ENCODE data around the gene DARS2.
"Not testable (repeated sequence)": the region's sequence is repeated elsewhere in the genome, so short reads cannot be mapped to it uniquely, and the experiment has no call there.

DARS2 gene

GRCh38 chr1:173862146-173862768, 37.8 kb downstream of the DARS2 start:
- DNase-seq (ENCODE audit: low spot score), result not testable (repeated sequence)

GRCh38 chr1:173862769-173863223, 38.3 kb downstream of the DARS2 start:
- DNase-seq (ENCODE audit: low spot score), result no peak

GRCh38 chr1:173863224-173864161, 39.0 kb downstream of the DARS2 start:
- no peak for DNase-seq (ENCODE audit: low spot score)

GRCh38 chr1:173864179-173864867, 39.9 kb downstream of the DARS2 start:
- DNase-seq (ENCODE audit: low spot score), result no peak

GRCh38 chr1:173865468-173866164, 41.1 kb downstream of the DARS2 start:
- DNase-seq (ENCODE audit: low spot score), result no peak

- no peak for DNase-seq (ENCODE audit: low spot score)
Measured at GRCh38 chr1:173866413-173867115, 42.1 kb downstream of the DARS2 start.

GRCh38 chr1:173867141-173867752, 42.8 kb downstream of the DARS2 start:
- DNase-seq (ENCODE audit: low spot score), result no peak

GRCh38 chr1:173867753-173868265, 43.3 kb downstream of the DARS2 start, which contains the start of gene GAS5:
Gene GAS5, minus strand, starts transcription at chr1:173867989.
- peak; percentile 99 for DNase-seq (ENCODE audit: low spot score)

GRCh38 chr1:173868266-173869020, 44.0 kb downstream of the DARS2 start, which contains the start of gene ZBTB37:
Gene ZBTB37, plus strand, starts transcription at chr1:173868380. Its CDS starts 1,846 bp downstream, at chr1:173870226.
- DNase-seq (ENCODE audit: low spot score), result peak; percentile 92

- DNase-seq (ENCODE audit: low spot score), result no peak
Measured at GRCh38 chr1:173869021-173869359, 44.5 kb downstream of the DARS2 start.

GRCh38 chr1:173870252-173871075, 46.0 kb downstream of the DARS2 start:
- DNase-seq (ENCODE audit: low spot score), result no peak

GRCh38 chr1:173871091-173871490, 46.6 kb downstream of the DARS2 start:
- DNase-seq (ENCODE audit: low spot score), result no peak

- no peak for DNase-seq (ENCODE audit: low spot score)
Measured at GRCh38 chr1:173871500-173871899, 47.0 kb downstream of the DARS2 start.

GRCh38 chr1:173876732-173877131, 52.3 kb downstream of the DARS2 start:
- DNase-seq (ENCODE audit: low spot score), result no peak

- no peak for DNase-seq (ENCODE audit: low spot score)
Measured at GRCh38 chr1:173878251-173878650, 53.8 kb downstream of the DARS2 start.

GRCh38 chr1:173881117-173881516, 56.6 kb downstream of the DARS2 start:
- DNase-seq (ENCODE audit: low spot score), result not testable (repeated sequence)

- no peak for DNase-seq (ENCODE audit: low spot score)
Measured at GRCh38 chr1:173884701-173885100, 60.2 kb downstream of the DARS2 start.

- DNase-seq (ENCODE audit: low spot score), result no peak
Measured at GRCh38 chr1:173886746-173887611, 62.5 kb downstream of the DARS2 start.

Measured in SW480 (cell line).